ENCODE data around the gene TCERG1L.

TCERG1L gene

GRCh38 chr10:131315344-131315743 is 3.8 kb upstream of the TCERG1L start:
- DNase-seq (ENCODE audit: low spot score), result no peak

GRCh38 chr10:131314799-131315198 is 3.3 kb upstream of the TCERG1L start:
- DNase-seq (ENCODE audit: low spot score), result no peak

GRCh38 chr10:131314148-131314547 is 2.6 kb upstream of the TCERG1L start:
- no peak for DNase-seq (ENCODE audit: low spot score)

GRCh38 chr10:131313377-131313776 is 1.9 kb upstream of the TCERG1L start:
- no peak for DNase-seq (ENCODE audit: low spot score)

- DNase-seq (ENCODE audit: low spot score), result no peak
These were observed 936 bp upstream of the TCERG1L start for GRCh38 chr10:131312478-131312836.

GRCh38 chr10:131311402-131311660 is 190 bp downstream of the TCERG1L start:
- DNase-seq (ENCODE audit: low spot score), result no peak

- DNase-seq (ENCODE audit: low spot score), result no peak
These were observed 745 bp downstream of the TCERG1L start for GRCh38 chr10:131310551-131311401.

GRCh38 chr10:131310142-131310541 is 1.4 kb downstream of the TCERG1L start:
- DNase-seq (ENCODE audit: low spot score), result no peak

- no peak for DNase-seq (ENCODE audit: low spot score)
These were observed 11.0 kb downstream of the TCERG1L start for GRCh38 chr10:131300508-131300907.

GRCh38 chr10:131290781-131291180 is 20.7 kb downstream of the TCERG1L start:
- no peak for DNase-seq (ENCODE audit: low spot score)

- no peak for DNase-seq (ENCODE audit: low spot score)
These were observed 22.9 kb downstream of the TCERG1L start for GRCh38 chr10:131288648-131289047.

GRCh38 chr10:131282961-131283360 is 28.6 kb downstream of the TCERG1L start:
- DNase-seq (ENCODE audit: low spot score), result no peak

GRCh38 chr10:131280101-131280500 is 31.4 kb downstream of the TCERG1L start:
- DNase-seq (ENCODE audit: low spot score), result no peak

- DNase-seq (ENCODE audit: low spot score), result no peak
These were observed 32.0 kb downstream of the TCERG1L start for GRCh38 chr10:131279516-131279915.

GRCh38 chr10:131277969-131278368 is 33.6 kb downstream of the TCERG1L start:
- DNase-seq (ENCODE audit: low spot score), result no peak

- DNase-seq (ENCODE audit: low spot score), result no peak
These were observed 34.2 kb downstream of the TCERG1L start for GRCh38 chr10:131277278-131277677.

- no peak for DNase-seq (ENCODE audit: low spot score)
These were observed 35.8 kb downstream of the TCERG1L start for GRCh38 chr10:131275691-131276090.

GRCh38 chr10:131274883-131275282 is 36.6 kb downstream of the TCERG1L start:
- no peak for DNase-seq (ENCODE audit: low spot score)

- DNase-seq (ENCODE audit: low spot score), result no peak
These were observed 37.2 kb downstream of the TCERG1L start for GRCh38 chr10:131274133-131274880.

GRCh38 chr10:131273476-131273875 is 38.0 kb downstream of the TCERG1L start:
- no peak for DNase-seq (ENCODE audit: low spot score)

GRCh38 chr10:131272897-131273451 is 38.5 kb downstream of the TCERG1L start:
- DNase-seq (ENCODE audit: low spot score), result no peak

- no peak for DNase-seq (ENCODE audit: low spot score)
These were observed 39.6 kb downstream of the TCERG1L start for GRCh38 chr10:131271966-131272365.

- DNase-seq (ENCODE audit: low spot score), result no peak
These were observed 40.2 kb downstream of the TCERG1L start for GRCh38 chr10:131271195-131271880.

Data from germinal center (tissue), 1 donor.